GM18870 (cell line): Measurements from ENCODE around the gene GRPEL2.

Source experiments
- ATAC-seq: cut with Tn5 transposase; IDR thresholded peaks from one replicate; pipeline ENCODE4 v1.9.1; 2021; ENCODE audit warnings: moderate library complexity; ENCODE audit not compliant: unreplicated experiment

GRPEL2 gene, protein sequence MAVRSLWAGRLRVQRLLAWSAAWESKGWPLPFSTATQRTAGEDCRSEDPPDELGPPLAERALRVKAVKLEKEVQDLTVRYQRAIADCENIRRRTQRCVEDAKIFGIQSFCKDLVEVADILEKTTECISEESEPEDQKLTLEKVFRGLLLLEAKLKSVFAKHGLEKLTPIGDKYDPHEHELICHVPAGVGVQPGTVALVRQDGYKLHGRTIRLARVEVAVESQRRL

DNA sequence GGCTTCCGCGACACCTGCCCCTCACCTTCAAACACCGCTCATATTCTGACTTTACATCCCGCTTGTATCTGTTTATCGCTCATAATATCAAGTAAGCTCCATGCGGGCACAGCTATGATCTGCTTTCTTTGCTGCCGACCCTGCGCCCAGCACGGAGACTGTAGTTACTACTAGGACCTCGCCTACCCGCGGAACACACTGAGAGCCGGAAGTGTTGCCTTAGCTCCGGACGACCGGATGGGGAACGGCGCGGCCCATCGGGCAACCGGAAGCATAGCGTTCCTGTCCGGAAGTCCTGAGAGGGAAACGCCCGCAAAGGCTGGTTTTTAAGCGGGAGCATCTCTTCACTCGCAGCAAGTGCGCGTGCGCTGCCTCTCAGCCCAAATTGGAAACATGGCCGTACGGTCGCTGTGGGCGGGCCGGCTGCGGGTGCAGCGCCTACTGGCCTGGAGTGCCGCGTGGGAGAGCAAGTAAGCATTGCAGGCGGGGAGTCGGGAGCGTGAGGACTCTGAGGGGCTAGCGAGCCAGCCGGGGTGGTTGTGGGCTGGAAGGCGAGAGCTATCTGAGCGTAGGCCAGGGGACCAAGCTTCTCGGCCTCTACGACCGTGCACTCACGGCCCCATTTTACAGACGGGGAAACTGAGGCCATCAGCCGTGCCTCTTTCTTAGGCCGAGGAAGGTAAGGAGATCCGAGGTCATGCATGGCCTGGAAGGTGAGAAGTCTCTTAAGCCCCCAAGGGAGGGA lies at the start of gene GRPEL2:
Gene GRPEL2 (plus strand): TSS at position 353 of the 745 bp plus-strand sequence. CDS start 41 bp downstream, at position 394.
- peak; percentile 93 for ATAC-seq

DNA sequence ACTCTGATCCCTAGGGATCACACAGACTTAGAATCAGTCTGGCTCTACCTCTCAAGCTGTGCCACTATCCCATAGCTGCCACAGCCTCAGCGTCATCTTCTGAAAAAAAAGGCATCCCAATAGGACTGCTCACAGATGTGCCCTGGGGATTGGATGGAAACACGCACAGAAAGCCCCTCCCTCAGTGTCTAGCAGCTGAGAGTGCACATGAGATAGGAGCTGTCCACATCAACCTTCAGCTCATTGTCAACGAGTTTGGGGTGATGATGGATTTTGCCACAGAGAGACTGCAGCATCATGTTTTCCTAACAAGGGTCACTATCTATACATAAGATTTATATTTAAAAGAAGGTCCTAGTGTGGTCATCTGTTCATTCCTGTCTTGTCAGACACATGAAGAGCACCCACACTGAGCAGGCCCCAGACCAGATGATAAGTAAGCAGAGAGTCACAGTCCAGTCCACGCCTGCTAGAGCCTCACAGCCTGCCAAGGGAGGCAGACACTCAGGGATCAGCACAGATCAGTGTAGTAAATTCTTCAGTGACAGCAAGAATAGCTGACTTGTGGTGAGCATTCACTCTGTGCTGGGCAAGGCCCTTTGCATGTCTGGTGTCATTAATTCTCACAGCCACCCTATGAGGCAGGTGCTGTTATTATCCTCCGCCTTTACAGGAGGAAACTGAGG lies 47.8 kb upstream of the GRPEL2 start:
- ATAC-seq: no peak

DNA sequence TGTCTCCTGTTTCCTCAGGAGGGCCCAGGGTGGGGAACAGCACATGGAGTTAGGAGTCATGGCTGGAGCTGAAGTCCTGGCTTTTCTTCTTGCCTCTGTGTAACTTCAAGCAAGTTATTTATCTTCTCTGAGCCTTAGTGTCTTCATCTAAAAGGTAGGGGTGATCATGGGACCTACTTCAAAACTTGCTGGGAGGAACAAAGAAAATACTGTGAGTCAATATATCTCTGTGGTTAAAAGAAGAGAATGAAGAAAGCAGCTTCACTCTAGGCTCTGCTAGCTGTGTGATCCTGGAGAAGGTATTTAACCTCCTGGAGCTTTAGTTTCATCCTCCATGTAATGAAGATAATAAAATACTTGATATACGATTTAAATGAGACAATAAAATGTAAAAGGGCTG lies 47.1 kb upstream of the GRPEL2 start:
- no peak for ATAC-seq

DNA sequence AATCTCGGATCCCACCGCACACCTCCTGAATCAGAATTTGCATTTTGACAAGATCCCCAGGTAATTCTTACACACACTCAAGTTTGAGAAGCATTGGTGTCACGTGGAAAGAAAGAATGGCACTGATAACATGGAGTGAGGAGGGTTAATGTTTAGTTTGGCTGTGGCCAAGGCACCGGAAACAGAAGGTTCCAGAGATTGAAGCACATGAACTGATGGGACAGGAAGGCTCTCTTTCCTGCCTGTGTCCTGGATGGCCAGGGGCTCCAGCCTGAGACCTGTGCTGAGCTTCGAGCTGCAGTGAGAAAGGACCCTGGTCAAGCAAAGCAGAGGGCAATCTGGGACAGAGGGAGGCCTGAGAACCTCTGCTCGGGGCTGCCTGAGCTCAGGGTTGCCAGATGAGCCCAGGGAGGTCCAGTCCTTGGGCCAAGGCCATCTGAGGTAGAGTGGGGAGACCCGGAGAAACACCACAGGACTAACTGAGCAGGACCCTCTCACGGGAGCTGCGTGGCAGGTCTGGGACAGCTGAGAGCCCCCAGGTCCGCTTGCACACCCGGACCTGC lies 46.4 kb upstream of the GRPEL2 start:
- ATAC-seq: no peak

DNA sequence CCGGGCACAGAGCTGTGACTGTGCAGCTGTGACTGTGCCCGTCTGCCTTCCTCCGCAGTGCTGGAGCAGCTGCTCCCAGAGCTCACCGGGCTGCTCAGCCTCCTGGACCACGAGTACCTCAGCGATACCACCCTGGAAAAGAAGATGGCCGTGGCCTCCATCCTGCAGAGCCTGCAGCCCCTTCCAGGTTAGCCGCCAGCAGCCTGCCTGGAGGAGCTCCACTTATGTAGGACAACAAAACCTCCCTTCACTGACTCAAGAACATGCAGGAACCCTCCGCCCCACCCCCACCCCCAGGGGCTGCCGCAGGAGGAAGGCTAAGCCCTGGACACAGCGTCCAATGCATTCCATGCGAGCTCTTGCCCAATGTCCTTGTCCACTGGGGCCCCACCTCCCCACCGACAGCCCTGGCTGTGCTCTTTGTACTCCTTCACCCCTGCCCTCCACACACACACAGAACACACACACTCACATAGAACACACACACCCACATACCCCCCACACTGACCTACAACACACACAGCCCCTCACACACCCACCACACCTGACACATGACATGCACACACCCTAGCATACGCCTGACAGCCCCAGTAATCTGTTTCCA lies 45.7 kb upstream of the GRPEL2 start:
- ATAC-seq: no peak

DNA sequence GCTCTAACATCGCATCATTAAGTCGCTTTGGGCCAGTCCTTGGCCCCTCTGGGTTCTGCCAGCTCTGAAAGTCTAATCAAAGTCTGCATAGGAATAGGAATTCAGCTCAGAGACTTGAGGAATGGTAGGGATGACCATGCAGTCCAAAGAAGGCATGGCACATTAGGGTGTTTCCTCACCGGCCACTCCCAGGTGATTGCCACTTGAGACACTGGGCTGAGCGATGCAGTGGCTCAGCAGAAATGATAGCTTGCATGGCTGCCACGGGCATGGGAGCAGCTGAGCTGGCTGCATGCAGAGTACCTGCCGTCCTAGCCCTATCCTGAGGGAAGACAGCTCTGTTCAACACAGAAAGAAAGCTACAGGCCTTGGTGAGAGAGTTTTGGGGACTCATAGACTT lies 44.9 kb upstream of the GRPEL2 start:
- ATAC-seq: no peak

DNA sequence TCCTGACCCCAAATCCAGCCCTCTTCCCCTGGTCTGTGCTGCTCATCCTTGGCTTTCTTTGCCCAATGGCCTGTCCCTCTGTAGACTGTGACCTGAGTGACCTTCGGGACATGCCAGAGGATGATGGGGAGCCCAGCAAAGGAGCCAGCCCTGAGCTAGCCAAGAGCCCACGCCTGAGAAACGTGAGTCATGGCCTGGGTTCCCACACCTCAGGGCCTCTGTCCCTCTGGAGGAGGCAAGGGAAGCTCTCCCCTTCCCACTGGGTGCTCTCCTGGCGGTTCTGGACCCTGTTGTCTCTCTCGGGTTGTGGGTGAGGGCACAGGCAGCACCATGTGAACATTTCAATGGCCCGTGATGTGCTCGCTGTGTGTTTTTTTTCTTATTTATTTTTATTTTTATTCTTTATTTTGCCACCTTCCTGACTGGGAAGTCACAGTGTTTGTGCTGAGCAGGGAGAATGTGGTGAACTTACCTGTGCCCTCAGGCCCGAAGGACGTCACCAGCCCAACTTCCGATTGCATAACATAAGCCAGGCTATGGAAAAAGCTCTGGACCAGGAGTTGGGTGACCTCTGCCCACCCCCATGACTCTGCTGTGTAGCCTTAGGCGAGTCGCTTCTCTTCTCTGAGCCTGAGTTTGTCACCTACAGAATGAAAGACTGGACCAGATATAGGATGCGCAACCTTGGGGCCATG lies 44.1 kb upstream of the GRPEL2 start:
- no peak for ATAC-seq

DNA sequence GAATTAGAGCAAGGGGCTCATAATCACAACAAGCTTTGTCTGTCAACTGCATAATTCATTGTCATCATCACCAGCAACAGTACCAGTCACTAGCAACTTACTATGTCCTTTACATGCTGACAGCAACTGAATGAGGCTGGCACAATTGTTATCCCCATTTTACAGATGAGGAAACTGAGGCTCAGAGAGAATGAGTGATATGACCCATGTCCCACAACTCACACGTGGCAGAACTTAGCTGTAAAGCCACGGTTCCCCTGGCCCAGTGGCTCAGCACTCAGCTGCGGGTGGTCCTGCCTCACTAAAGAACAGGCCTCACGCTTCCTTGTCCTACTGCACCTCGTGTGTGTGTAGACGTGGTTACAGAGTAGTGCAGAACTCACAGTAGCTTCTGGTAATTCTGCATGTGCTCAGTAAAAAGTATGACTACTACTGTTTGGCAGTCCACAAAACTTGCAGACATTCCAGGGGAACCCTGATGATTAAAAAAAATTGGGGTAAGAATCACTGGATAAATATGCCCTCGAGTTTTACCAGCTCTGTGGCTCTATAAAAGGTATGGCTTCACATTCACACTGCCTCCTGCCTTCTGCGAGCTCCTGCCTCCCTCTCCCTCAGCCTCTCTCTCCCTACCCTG lies 43.4 kb upstream of the GRPEL2 start:
- no peak for ATAC-seq

DNA sequence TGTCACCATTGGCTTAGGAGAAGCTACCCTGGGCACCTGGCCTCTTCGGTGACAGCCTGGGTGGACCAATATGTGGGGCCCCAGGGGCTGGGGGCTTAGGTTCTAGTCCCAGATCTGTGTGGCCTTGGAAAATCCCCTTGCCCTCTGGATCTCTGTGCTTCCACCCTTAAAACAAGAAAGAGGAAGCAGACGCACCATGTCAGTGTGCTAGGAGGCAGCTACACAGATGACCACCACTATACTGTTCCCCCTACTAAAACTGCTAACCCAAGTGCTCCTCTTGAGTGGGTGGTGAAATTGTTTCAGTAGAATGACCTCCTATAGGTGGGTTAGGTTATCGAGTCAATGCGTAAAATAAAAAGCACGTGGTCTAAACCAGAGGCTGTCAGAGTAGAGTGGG lies 42.7 kb upstream of the GRPEL2 start:
- ATAC-seq: no peak

DNA sequence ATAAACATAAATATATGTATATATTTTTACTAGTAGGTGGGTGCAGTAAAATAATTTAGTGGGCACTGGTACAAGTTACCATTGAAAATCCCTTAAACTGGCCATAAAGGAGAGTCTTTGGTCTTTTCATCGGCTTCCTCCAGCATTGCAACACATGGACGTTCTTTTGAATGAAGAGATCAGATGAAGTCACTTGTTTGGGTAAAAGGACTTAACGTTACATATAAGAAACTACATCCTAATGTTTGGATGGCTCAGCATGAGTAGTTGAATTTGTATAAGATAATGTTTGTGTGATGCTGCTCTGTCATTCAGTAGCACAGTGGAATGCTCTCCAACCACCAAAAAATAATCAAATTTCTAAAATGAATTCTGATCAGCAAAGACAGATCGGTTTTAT lies 42.1 kb upstream of the GRPEL2 start:
- no peak for ATAC-seq

DNA sequence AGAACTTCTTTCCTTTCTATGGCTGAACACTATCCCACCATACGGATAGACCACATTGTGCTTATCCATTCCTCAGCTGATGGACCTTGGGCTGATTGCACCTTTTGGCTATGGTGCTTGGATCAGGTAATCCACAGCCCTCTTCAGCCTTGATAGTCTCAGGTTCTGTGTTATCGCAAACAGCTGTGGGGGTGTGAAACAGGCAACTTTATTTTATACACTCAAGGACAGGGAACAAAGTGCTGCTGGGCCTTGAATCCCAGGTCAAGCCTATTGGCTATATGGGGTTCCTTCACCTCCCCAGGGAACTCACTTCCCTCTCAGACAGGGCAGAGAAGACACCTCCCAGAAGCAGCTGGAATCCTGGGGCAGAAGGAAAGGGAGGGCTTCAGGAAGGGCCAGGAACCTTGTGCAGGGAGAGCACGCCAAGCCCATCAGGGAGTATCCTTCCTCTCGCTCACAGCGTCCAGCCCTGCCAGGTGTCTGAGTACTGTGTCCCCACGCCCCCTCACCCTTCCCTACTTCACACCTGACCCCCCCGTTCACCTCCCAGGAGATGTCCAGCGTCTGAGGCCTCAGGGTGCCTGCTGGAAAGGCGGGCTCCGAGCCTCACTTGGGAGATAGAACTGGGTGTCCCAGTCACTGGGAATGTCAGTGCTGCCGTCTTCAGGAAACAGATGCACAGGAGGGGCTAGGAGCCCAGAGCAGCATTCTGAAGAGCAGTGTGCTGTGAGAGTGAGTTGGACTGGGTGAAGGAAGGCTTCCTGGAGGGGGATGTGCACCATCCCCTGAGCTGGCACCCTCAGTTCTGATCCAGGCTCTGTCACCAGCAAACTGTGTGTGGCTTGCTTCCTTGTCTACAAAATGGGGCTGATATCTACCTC lies 40.9 kb upstream of the GRPEL2 start:
- no peak for ATAC-seq

DNA sequence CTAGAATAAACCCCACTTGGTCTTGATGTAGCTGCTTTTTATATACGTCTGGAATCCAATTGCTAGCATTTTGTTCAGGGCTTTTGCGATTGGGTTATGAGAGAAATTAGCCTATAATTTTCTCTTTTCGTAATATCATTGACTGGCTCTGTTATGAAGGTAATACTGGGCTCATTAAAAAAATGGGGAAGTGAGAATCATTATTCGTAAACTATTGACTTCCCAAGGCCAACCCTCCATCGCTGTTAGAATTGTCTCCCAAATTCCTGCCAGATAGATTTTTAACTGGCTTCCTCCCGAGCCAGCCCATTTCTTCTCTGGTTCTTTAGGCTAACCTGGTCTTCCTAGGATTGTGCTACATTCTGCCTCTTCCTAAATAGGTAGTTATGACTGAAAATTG lies 35.9 kb upstream of the GRPEL2 start:
- ATAC-seq: no peak

DNA sequence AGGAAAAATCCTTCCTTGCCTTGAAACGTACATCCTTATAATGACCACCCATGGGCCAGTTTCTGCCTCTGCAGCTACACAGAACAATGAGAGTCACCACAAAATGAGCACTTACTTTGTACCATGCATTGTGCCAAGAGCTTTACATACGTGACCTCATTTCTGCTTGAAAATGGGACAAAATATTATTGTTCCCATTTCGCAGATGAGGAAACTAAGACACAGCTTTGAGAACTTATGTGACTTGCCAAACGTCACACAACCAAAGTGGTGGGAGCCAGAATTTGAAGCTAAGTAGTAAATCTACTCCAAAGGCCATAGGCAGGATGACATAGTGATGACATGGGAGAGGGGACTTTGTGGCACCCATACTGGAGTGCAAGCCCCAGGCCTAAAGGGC lies 34.8 kb upstream of the GRPEL2 start:
- no peak for ATAC-seq

DNA sequence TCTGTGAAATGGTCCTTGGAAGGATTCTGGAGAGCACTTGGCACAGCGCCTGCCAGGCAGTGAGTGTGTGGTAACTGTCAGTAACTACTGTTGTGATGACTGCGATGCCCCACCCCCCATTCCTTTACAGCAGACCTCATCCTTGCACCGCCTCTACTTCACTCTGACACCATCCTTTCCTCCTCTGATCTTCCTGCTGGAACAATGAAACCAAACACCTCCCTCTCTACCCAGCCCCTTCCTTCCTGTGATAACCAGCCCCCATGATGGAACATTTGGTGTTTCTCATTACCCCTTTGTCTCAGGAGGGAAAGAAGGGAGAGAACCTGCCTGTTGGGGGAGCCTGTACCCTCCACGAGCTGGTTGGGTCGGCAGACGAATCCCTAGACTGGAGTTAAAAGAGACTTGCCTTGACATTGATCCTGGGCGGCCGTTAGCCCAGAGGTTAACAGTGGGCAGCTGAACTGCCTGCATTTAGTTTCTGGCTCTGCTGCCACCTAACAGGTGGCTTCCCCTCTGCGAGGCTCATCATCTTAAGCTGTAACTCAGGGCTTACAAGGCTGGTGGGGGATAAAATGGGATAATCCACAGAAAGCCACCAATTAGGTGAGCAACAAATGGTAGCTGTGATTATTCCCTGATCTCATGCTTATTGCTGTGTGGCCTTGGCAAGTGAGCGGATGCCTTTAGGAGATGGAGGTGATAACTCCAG lies 34.2 kb upstream of the GRPEL2 start:
- no peak for ATAC-seq

DNA sequence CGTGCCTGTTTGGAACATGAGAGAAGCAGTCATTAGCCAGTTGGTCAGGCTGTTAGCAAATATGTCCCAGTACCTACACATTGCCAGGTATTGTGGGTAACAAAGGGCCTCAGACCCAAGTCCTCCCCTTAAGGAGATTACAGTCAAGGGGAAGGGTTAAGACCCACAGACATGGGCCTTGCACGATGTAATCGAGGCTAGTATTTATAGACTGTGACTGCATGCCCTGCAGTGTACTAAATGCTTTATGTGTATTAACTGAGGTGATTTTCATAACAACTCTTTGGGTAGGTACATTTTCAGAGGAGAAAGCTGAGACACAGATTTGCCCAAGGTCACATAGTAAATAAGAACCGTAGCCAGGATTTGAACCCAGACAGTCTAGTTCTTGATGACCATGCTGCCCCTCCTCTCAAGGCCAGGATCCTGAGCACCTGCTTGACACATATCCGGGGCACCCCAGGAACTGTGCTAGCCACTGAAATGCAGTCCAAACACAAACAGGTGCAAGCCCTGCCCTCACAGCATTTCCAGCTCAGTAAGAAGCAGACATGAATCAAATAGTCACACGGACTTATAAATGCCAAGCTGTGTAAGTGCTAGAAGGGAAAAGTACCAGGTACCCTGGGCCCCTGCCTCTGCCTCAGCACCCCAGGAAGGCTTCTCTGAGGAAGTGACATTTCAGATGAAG lies 32.0 kb upstream of the GRPEL2 start:
- no peak for ATAC-seq

DNA sequence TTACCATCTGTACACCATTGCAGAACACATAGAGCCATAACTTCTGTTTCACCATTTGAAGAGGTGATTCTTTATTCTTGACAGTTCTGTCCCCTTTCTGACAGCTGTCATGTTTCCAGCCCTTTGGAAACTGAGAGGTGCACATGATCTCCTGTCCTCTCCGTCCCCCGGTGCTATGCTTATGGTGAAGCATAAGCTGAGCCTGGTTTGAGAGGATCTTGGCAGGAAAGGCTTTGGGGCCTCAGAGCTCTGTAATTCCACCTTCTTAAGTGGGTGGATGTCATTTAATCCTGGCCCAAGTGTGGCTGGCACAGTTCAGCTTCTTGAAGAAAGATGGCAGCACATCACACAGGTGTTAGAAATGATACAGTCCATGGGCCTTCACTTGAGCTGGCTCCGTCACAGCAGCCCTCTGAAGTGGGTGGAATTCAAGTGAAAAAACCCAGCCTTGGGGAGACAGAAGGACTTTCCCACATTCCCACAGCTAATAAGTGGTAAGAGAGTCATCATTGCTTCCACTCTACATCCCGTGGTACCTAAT lies 30.7 kb upstream of the GRPEL2 start:
- no peak for ATAC-seq

DNA sequence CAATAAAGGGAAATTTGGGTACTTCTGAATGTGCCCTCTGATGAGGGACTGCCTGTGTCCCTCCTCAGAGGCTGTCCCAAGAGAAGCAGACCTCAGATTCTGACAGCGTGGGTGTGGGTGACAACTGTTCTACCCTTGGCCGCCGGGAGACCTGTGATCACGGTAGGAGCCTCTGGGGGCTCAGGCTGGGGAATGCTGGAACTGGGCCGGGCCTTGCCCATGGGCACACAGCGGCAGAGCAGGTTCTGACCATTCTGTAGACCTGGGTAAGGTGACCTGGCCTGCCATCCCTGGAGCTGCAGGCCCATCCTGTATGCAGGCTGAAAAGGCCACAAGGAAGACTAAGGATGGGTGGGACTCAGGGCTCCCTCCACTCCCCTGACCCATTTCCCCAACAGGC lies 29.5 kb upstream of the GRPEL2 start:
- ATAC-seq: no peak
